Measurements from ENCODE around the gene NADK.

NADK gene

GRCh38 chr1:1764876-1765470, 13.3 kb downstream of the NADK start:
- H3K36me3 ChIP-seq (replicated peaks) = peaks cover 71% of the 10 kb centered on the region

GRCh38 chr1:1763657-1764621, 14.3 kb downstream of the NADK start:
- in situ Hi-C loops (cut with MboI; ENCODE audit: low sequenced_read_pairs) = no loop called here
- Histone ChIP-seq H3K4me1 (no peaks in the 10 kb centered on the region), H3K9me3 (0 out of 2 replicates have a peak, but pooled peaks cover 3% of the 10 kb centered on the region), H3K4me3 (no peak overlapping the region), H3K27me3 (ENCODE audit: low read depth) (no peaks in the 10 kb centered on the region), H3K36me3 (replicated peaks) (peaks cover 79% of the 10 kb centered on the region)
- DNase-seq (ENCODE audit: low spot score in 2 of 2) = no peak

More at GRCh38 chr1:1764876-1765470, 13.3 kb downstream of the NADK start:
- in situ Hi-C loops (cut with MboI; ENCODE audit: low sequenced_read_pairs) = no loop called here
- Histone ChIP-seq H3K4me1 (no peaks in the 10 kb centered on the region), H3K27me3 (ENCODE audit: low read depth) (no peaks in the 10 kb centered on the region), H3K4me3 (no peak overlapping the region), H3K9me3 (0 out of 2 replicates have a peak, but pooled peaks cover 3% of the 10 kb centered on the region)
- DNase-seq (ENCODE audit: low spot score in 2 of 2) = no peak

- in situ Hi-C loops (cut with MboI; ENCODE audit: low sequenced_read_pairs) = no loop called here
- Histone ChIP-seq H3K9me3 (no peaks in the 10 kb centered on the region), H3K4me1 (no peaks in the 10 kb centered on the region), H3K36me3 (replicated peaks) (peaks cover 77% of the 10 kb centered on the region), H3K27me3 (ENCODE audit: low read depth) (no peaks in the 10 kb centered on the region), H3K4me3 (no peak overlapping the region)
- DNase-seq (ENCODE audit: low spot score in 2 of 2) = no peak
Measured at GRCh38 chr1:1761504-1762376, 16.5 kb downstream of the NADK start.

- H3K4me1 ChIP-seq = no peaks in the 10 kb centered on the region
Measured at GRCh38 chr1:1760715-1761114, 17.6 kb downstream of the NADK start.

GRCh38 chr1:1760345-1760650, 18.0 kb downstream of the NADK start:
- in situ Hi-C loops (cut with MboI; ENCODE audit: low sequenced_read_pairs) = no loop called here
- Histone ChIP-seq H3K9me3 (no peaks in the 10 kb centered on the region), H3K27me3 (ENCODE audit: low read depth) (no peaks in the 10 kb centered on the region), H3K4me3 (no peak overlapping the region), H3K36me3 (replicated peaks) (peaks cover 90% of the 10 kb centered on the region), H3K4me1 (no peaks in the 10 kb centered on the region)
- DNase-seq (ENCODE audit: low spot score in 2 of 2) = no peak

More at GRCh38 chr1:1760715-1761114, 17.6 kb downstream of the NADK start:
- H3K27me3 ChIP-seq (ENCODE audit: low read depth) = no peaks in the 10 kb centered on the region
- in situ Hi-C loops (cut with MboI; ENCODE audit: low sequenced_read_pairs) = no loop called here
- no peaks in the 10 kb centered on the region for H3K9me3 ChIP-seq
- H3K36me3 ChIP-seq (replicated peaks) = peaks cover 87% of the 10 kb centered on the region
- H3K4me3 ChIP-seq = no peak overlapping the region
- DNase-seq (ENCODE audit: low spot score in 2 of 2) = no peak

- DNase-seq (ENCODE audit: low spot score in 2 of 2) = no peak
- Histone ChIP-seq H3K4me1 (no peaks in the 10 kb centered on the region), H3K9me3 (no peaks in the 10 kb centered on the region), H3K27me3 (ENCODE audit: low read depth) (no peaks in the 10 kb centered on the region), H3K4me3 (no peak overlapping the region), H3K36me3 (replicated peaks) (peaks cover 90% of the 10 kb centered on the region)
- in situ Hi-C loops (cut with MboI; ENCODE audit: low sequenced_read_pairs) = no loop called here
Measured at GRCh38 chr1:1759456-1760344, 18.6 kb downstream of the NADK start.

- Histone ChIP-seq H3K4me3 (no peak overlapping the region), H3K9me3 (no peaks in the 10 kb centered on the region), H3K4me1 (no peaks in the 10 kb centered on the region), H3K36me3 (replicated peaks) (peaks cover 89% of the 10 kb centered on the region), H3K27me3 (ENCODE audit: low read depth) (no peaks in the 10 kb centered on the region)
- in situ Hi-C loops (cut with MboI; ENCODE audit: low sequenced_read_pairs) = no loop called here
- DNase-seq (ENCODE audit: low spot score in 2 of 2) = no peak
Measured at GRCh38 chr1:1758692-1759455, 19.4 kb downstream of the NADK start.

GRCh38 chr1:1758059-1758621, 20.1 kb downstream of the NADK start:
- Histone ChIP-seq H3K36me3 (replicated peaks) (peaks cover 92% of the 10 kb centered on the region), H3K27me3 (ENCODE audit: low read depth) (no peaks in the 10 kb centered on the region), H3K4me3 (no peak overlapping the region), H3K4me1 (no peaks in the 10 kb centered on the region), H3K9me3 (no peaks in the 10 kb centered on the region)
- in situ Hi-C loops (cut with MboI; ENCODE audit: low sequenced_read_pairs) = no loop called here
- DNase-seq (ENCODE audit: low spot score in 2 of 2) = no peak

- H3K36me3 ChIP-seq (replicated peaks) = peaks cover 91% of the 10 kb centered on the region
- no peaks in the 10 kb centered on the region for H3K9me3 ChIP-seq
- no peak overlapping the region for H3K4me3 ChIP-seq
- DNase-seq (ENCODE audit: low spot score in 2 of 2) = no peak
- in situ Hi-C loops (cut with MboI; ENCODE audit: low sequenced_read_pairs) = no loop called here
- no peaks in the 10 kb centered on the region for H3K4me1 ChIP-seq
- no peaks in the 10 kb centered on the region for H3K27me3 ChIP-seq (ENCODE audit: low read depth)
Measured at GRCh38 chr1:1757422-1758058, 20.7 kb downstream of the NADK start.

GRCh38 chr1:1756661-1757421, 21.4 kb downstream of the NADK start:
- Histone ChIP-seq H3K4me1 (no peaks in the 10 kb centered on the region), H3K27me3 (ENCODE audit: low read depth) (no peaks in the 10 kb centered on the region), H3K36me3 (replicated peaks) (peaks cover 88% of the 10 kb centered on the region), H3K4me3 (no peak overlapping the region), H3K9me3 (no peaks in the 10 kb centered on the region)
- in situ Hi-C loops (cut with MboI; ENCODE audit: low sequenced_read_pairs) = no loop called here
- DNase-seq (ENCODE audit: low spot score in 2 of 2) = no peak

GRCh38 chr1:1755852-1756251, 22.4 kb downstream of the NADK start:
- Histone ChIP-seq H3K4me1 (no peaks in the 10 kb centered on the region), H3K27me3 (ENCODE audit: low read depth) (no peaks in the 10 kb centered on the region), H3K36me3 (replicated peaks) (peaks cover 78% of the 10 kb centered on the region), H3K4me3 (no peak overlapping the region), H3K9me3 (no peaks in the 10 kb centered on the region)
- no peak for DNase-seq (ENCODE audit: low spot score in 2 of 2)
- in situ Hi-C loops (cut with MboI; ENCODE audit: low sequenced_read_pairs) = no loop called here

All from HAP-1 (cell line).